ENCODE measurements around the gene RNU1-1.
"Not testable (repeated sequence)": the region's sequence is repeated elsewhere in the genome, so short reads cannot be mapped to it uniquely, and the experiment has no call there.

Gene RNU1-1

GRCh38 chr1:16493731-16494130 is 20.4 kb downstream of the RNU1-1 start:
- DNase-seq (ENCODE audit: low read depth in 2 of 2): not testable (repeated sequence)

GRCh38 chr1:16492937-16493336 is 21.1 kb downstream of the RNU1-1 start:
- not testable (repeated sequence) for DNase-seq (ENCODE audit: low read depth in 2 of 2)

GRCh38 chr1:16491056-16491675 is 22.9 kb downstream of the RNU1-1 start:
- no peak for DNase-seq (ENCODE audit: low read depth in 2 of 2)

GRCh38 chr1:16489195-16489880 is 24.7 kb downstream of the RNU1-1 start:
- DNase-seq (ENCODE audit: low read depth in 2 of 2): not testable (repeated sequence)

GRCh38 chr1:16487011-16487410 is 27.1 kb downstream of the RNU1-1 start:
- not testable (repeated sequence) for DNase-seq (ENCODE audit: low read depth in 2 of 2)

GRCh38 chr1:16486316-16486715 is 27.8 kb downstream of the RNU1-1 start:
- not testable (repeated sequence) for DNase-seq (ENCODE audit: low read depth in 2 of 2)

GRCh38 chr1:16484931-16485330 is 29.2 kb downstream of the RNU1-1 start:
- no peak for DNase-seq (ENCODE audit: low read depth in 2 of 2)

GRCh38 chr1:16484501-16484835 is 29.6 kb downstream of the RNU1-1 start:
- no peak for DNase-seq (ENCODE audit: low read depth in 2 of 2)

- DNase-seq (ENCODE audit: low read depth in 2 of 2): not testable (repeated sequence)
Measured at GRCh38 chr1:16483639-16484500, 30.2 kb downstream of the RNU1-1 start.

- DNase-seq (ENCODE audit: low read depth in 2 of 2): not testable (repeated sequence)
Measured at GRCh38 chr1:16483146-16483545, 30.9 kb downstream of the RNU1-1 start.

GRCh38 chr1:16478091-16478490 is 36.0 kb downstream of the RNU1-1 start:
- no peak for DNase-seq (ENCODE audit: low read depth in 2 of 2)

- not testable (repeated sequence) for DNase-seq (ENCODE audit: low read depth in 2 of 2)
Measured at GRCh38 chr1:16475771-16476770, 38.0 kb downstream of the RNU1-1 start.

GRCh38 chr1:16474891-16475290 is 39.2 kb downstream of the RNU1-1 start:
- DNase-seq (ENCODE audit: low read depth in 2 of 2): not testable (repeated sequence)

GRCh38 chr1:16474166-16474800 is 39.8 kb downstream of the RNU1-1 start:
- DNase-seq (ENCODE audit: low read depth in 2 of 2): no peak

GRCh38 chr1:16468558-16468957 is 45.5 kb downstream of the RNU1-1 start:
- DNase-seq (ENCODE audit: low read depth in 2 of 2): no peak

- DNase-seq (ENCODE audit: low read depth in 2 of 2): no peak
Measured at GRCh38 chr1:16464917-16465625, 49.0 kb downstream of the RNU1-1 start.
